Body of pancreas (tissue), 4 donors: Measurements from ENCODE around the gene TTC33. TPM values are rescaled to one million over a fixed set of nuclear protein-coding genes. Genes with fewer than 3 reads are reported as not detected.

Experiments
- ATAC-seq: fragments of 150-250 bp; one replicate; pipeline ENCODE4 v1.9.1; 2016
- DNase-seq, 4 donors: peaks; one replicate each; pipeline ENCODE4 v3.0.0-alpha.2; 2019
- H3K27ac ChIP-seq, 4 donors: fragments of 200-600 bp; sonication (generic); 1 replicate in 3 of 4; 2 replicates in 1 of 4; pipeline versions ENCODE4 v1.5.1 to v1.6.1; 2016 to 2019; ENCODE audit warnings: mild to moderate bottlenecking in 1 of 4, mixed read lengths in 1 of 4, moderate library complexity in 1 of 4
- H3K27me3 ChIP-seq, 2 donors: fragments of 200-600 bp; sonication (generic); one replicate each; pipeline ENCODE4 v1.6.0; 2016; ENCODE audit warnings: mild to moderate bottlenecking in 1 of 2
- H3K36me3 ChIP-seq, 2 donors: fragments of 200-600 bp; sonication (generic); replicated peaks in 1 of 2; 2 replicates each; pipeline ENCODE4 v1.5.1; 2016; ENCODE audit warnings: low read depth in 2 of 2; ENCODE audit not compliant: insufficient read depth in 1 of 2
- H3K4me1 ChIP-seq: fragments of 200-600 bp; sonication (generic); one replicate; pipeline ENCODE4 v1.6.0; 2016
- H3K4me3 ChIP-seq, 2 donors: fragments of 200-600 bp; sonication (generic); 1 replicate in 1 of 2; 2 replicates in 1 of 2; pipeline ENCODE4 v1.5.1; 2016 to 2019
- H3K9me3 ChIP-seq, 3 donors: fragments of 200-600 bp; sonication (generic); 1 replicate in 2 of 3; 2 replicates in 1 of 3; pipeline ENCODE4 v1.5.1; 2016
- CTCF ChIP-seq, 7 experiments: fragments of 450-650 bp in 4 of 7; fragments of 200-600 bp in 3 of 7; sonication (generic) in 3 of 7; IDR thresholded peaks; one replicate each; pipeline ENCODE4 v1.5.1; 2016 to 2019; ENCODE audit warnings: antibody characterized with exemption in 7 of 7
- POLR2A ChIP-seq, 3 donors: fragments of 450-650 bp; IDR thresholded peaks; one replicate each; pipeline ENCODE4 v1.6.1; 2016; ENCODE audit warnings: antibody characterized with exemption in 3 of 3, mild to moderate bottlenecking in 2 of 3
- WGBS, 2 donors: methylation state at CpG; one replicate each; pipeline ENCODE4 v1.1.5; 2017; 5-methylcytosine and 5-hydroxymethylcytosine counted together
- intact Hi-C: fragments of 100-400 bp; cut with DNase I; formaldehyde crosslinking; loops from one replicate; pipeline ENCODE4 v1.15.1; 2023
- total RNA-seq, 2 donors: library from RNA; depleted of rRNA; stranded (reverse); fragments of >200 nt; gene quantifications; one replicate each; pipeline ENCODE4 v1.1.0, GENCODE V29; 2016

Gene TTC33
- total RNA-seq, 2 donors from 2014 or later = 2.3 to 9.3 TPM

GRCh38 chr5:40524677-40525076, 231.1 kb downstream of the TTC33 start:
- TF ChIP-seq CTCF (IDR thresholded peaks at IDR 0.05) (no peak), POLR2A (IDR thresholded peaks at IDR 0.05) (no peak)
- no peaks in the 10 kb centered on the region for H3K36me3 ChIP-seq
- H3K27ac ChIP-seq = no peak overlapping the region
- no peak overlapping the region for H3K4me3 ChIP-seq
- intact Hi-C loops = no loop called here
- 62 to 70% methylated on average over 1 of the region's 1 CpG for WGBS, 2 donors
- no peaks in the 10 kb centered on the region for H3K27me3 ChIP-seq
- no peaks in the 10 kb centered on the region for H3K9me3 ChIP-seq
- no peak for DNase-seq
- ATAC-seq = no peak
- H3K4me1 ChIP-seq = peaks cover 11% of the 10 kb centered on the region

GRCh38 chr5:40521925-40522324, 233.8 kb downstream of the TTC33 start:
- Histone ChIP-seq H3K4me1 (peaks cover 17% of the 10 kb centered on the region), H3K9me3 (no peaks in the 10 kb centered on the region), H3K27me3 (no peaks in the 10 kb centered on the region), H3K4me3 (no peak overlapping the region), H3K27ac (no peak overlapping the region), H3K36me3 (no peaks in the 10 kb centered on the region)
- ATAC-seq = no peak
- no peak for DNase-seq
- intact Hi-C loops = no loop called here
- no peak for TF ChIP-seq CTCF (IDR thresholded peaks at IDR 0.05)
- no peak for TF ChIP-seq POLR2A (IDR thresholded peaks at IDR 0.05)

- Histone ChIP-seq H3K4me3 (no peak overlapping the region), H3K9me3 (no peaks in the 10 kb centered on the region), H3K4me1 (peaks cover 17% of the 10 kb centered on the region), H3K36me3 (no peaks in the 10 kb centered on the region), H3K27me3 (no peaks in the 10 kb centered on the region), H3K27ac (peak overlapping the region; percentile 4 to 16 (median 13))
- ATAC-seq (no peak), DNase-seq (peak in 1 of 4 donors; percentile 8)
- 32 to 39% methylated on average over 3 of the region's 3 CpGs for WGBS, 2 donors
- no peak for TF ChIP-seq POLR2A (IDR thresholded peaks at IDR 0.05)
- TF ChIP-seq CTCF (IDR thresholded peaks at IDR 0.05) = no peak
- intact Hi-C loops = no loop called here
Observed at GRCh38 chr5:40521108-40521785, 234.5 kb downstream of the TTC33 start.

- Histone ChIP-seq H3K4me1 (peaks cover 17% of the 10 kb centered on the region), H3K36me3 (no peaks in the 10 kb centered on the region), H3K4me3 (no peak overlapping the region), H3K27ac (no peak overlapping the region), H3K9me3 (no peaks in the 10 kb centered on the region), H3K27me3 (no peaks in the 10 kb centered on the region)
- no peak for TF ChIP-seq CTCF (IDR thresholded peaks at IDR 0.05)
- TF ChIP-seq POLR2A (IDR thresholded peaks at IDR 0.05) = no peak
- DNase-seq = peak in 3 of 4 donors; percentile 13 to 19 (median 15)
- 74 to 84% methylated on average over 4 of the region's 4 CpGs for WGBS, 2 donors
- no peak for ATAC-seq
- intact Hi-C loops = no loop called here
Observed at GRCh38 chr5:40518485-40518917, 237.3 kb downstream of the TTC33 start.

- H3K27me3 ChIP-seq = no peaks in the 10 kb centered on the region
- H3K36me3 ChIP-seq = no peaks in the 10 kb centered on the region
- WGBS, 2 donors = 76 to 79% methylated on average over 4 of the region's 4 CpGs
- intact Hi-C loops = no loop called here
- no peak overlapping the region for H3K27ac ChIP-seq
- TF ChIP-seq CTCF (IDR thresholded peaks at IDR 0.05) = no peak
- TF ChIP-seq POLR2A (IDR thresholded peaks at IDR 0.05) = no peak
- peaks cover 8% of the 10 kb centered on the region for H3K4me1 ChIP-seq
- ATAC-seq = no peak
- H3K4me3 ChIP-seq = no peak overlapping the region
- no peak for DNase-seq
- no peaks in the 10 kb centered on the region for H3K9me3 ChIP-seq
Observed at GRCh38 chr5:40515476-40515875, 240.3 kb downstream of the TTC33 start.
